ENCODE data around the gene TCF12.

TCF12 gene

DNA sequence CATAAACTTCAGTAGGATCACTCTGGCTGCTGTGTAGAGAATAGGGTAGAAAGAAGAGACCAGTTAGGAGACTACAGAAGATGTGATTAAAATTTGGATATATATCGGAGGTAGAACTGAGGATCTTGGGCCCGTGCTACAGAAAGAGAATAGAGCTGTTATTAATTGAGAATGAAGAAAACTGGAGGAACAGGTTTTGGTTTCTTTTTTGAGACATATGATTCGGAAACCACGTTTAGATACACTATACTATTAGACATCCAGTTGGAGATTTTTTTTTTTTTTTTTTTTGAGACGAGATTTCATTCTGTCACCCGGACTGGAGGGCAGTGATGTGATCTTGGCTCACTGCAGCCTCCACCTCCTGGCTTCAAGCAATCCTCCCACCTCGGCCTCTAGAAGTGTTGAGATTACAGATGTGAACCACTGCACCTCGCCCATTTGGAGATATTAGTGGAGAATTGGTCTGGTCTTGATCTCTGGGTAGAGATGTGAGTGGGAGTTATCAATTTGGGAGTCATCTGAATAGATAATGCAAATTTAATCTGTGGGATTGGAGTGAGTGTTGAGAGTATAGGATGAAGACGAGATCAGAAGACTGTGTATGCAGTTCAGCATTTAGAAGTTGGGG lies 50.9 kb downstream of the TCF12 start:
- DNase-seq (ENCODE audit: low read depth) = no peak
- TF ChIP-seq, protein P1, sequence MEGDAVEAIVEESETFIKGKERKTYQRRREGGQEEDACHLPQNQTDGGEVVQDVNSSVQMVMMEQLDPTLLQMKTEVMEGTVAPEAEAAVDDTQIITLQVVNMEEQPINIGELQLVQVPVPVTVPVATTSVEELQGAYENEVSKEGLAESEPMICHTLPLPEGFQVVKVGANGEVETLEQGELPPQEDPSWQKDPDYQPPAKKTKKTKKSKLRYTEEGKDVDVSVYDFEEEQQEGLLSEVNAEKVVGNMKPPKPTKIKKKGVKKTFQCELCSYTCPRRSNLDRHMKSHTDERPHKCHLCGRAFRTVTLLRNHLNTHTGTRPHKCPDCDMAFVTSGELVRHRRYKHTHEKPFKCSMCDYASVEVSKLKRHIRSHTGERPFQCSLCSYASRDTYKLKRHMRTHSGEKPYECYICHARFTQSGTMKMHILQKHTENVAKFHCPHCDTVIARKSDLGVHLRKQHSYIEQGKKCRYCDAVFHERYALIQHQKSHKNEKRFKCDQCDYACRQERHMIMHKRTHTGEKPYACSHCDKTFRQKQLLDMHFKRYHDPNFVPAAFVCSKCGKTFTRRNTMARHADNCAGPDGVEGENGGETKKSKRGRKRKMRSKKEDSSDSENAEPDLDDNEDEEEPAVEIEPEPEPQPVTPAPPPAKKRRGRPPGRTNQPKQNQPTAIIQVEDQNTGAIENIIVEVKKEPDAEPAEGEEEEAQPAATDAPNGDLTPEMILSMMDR (IDR thresholded peaks at IDR 0.05; ENCODE audit: low read length, missing control alignments) = no peak
- H3K4me3 ChIP-seq (replicated peaks; ENCODE audit: low read depth, low read length) = no peak overlapping the region

DNA sequence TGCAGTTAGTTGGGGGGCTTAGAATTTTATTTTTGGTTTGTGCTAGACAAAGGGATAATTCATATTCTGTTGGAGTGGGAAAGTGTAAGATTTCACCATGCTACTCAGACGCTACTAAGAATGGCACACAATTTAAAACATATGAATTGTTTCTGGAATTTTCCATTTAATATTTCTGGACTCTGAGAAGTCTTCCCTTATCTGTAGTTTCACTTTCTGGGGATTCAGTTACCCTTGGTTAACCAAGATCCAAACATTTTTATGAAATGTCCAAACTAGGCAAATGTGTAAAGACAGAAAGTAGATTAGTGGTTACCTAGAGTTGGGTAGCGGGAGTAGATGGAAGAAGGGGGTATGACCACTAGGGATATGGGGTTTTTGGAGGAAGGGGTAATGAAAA lies 53.1 kb downstream of the TCF12 start:
- TF ChIP-seq, protein P1 (IDR thresholded peaks at IDR 0.05; ENCODE audit: low read length, missing control alignments) = no peak
- no peak for DNase-seq (ENCODE audit: low read depth)
- no peak overlapping the region for H3K4me3 ChIP-seq (replicated peaks; ENCODE audit: low read depth, low read length)

DNA sequence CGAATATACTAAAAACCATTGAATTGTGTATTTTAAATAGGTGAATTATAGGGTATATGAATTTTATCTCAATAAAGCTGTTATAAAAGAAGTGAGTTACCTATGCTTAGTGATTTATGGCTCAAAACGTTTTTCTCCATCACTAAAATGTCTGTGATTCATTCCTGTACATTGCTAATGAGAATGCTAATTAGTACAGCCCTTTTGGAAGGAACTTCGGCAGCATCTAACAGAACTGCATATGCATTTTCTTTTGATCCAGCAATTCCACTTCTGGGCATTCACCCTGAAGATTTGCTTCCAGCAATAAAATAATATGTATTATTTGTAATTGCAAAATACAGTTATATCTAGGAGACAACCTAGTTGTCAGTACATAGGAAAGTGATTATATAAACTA lies 53.6 kb downstream of the TCF12 start:
- no peak overlapping the region for H3K4me3 ChIP-seq (replicated peaks; ENCODE audit: low read depth, low read length)
- TF ChIP-seq, protein P1 (IDR thresholded peaks at IDR 0.05; ENCODE audit: low read length, missing control alignments) = no peak

DNA sequence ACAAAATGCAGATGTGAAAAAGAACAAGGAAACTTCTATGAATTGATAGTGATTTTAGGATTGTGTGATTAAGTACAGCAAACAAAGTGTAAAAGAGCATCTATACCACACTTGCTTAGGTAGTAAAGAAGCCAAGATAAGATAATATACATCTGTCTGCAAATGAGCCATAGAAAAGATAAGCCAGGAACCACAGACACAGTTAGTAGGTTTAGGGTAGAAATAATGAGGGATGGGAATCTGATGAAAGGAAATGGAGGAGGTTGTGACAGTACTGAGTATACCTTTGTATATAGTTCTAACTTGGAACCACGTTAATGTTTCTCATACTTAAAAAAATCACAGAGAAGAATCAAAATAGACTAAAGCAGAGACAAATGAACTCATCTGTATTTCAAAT lies 54.0 kb downstream of the TCF12 start:
- H3K4me3 ChIP-seq (replicated peaks; ENCODE audit: low read depth, low read length) = no peak overlapping the region
- TF ChIP-seq, protein P1 (IDR thresholded peaks at IDR 0.05; ENCODE audit: low read length, missing control alignments) = no peak
- no peak for DNase-seq (ENCODE audit: low read depth)

More for the DNA sequence above, 53.6 kb downstream of the TCF12 start:
- no peak for DNase-seq (ENCODE audit: low read depth)

DNA sequence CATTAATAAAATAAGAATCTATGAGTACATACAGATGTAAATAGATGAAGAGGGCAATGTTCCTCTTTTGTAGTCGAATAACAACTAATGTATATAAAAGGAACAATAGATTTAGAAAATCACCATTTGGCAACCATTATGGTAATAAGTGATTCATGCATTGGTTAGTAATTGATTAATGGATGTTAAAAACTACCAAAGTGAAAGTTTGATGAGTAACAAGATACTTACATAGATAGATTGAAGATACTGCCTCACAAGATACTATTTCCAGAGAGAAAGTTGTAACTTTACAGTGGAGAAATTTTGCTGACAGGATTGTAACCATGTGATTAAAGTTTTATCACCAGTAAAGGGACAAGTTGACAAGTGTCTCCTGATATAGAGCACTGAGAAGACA lies 55.0 kb downstream of the TCF12 start:
- TF ChIP-seq, protein P1 (IDR thresholded peaks at IDR 0.05; ENCODE audit: low read length, missing control alignments) = no peak
- no peak for DNase-seq (ENCODE audit: low read depth)
- no peak overlapping the region for H3K4me3 ChIP-seq (replicated peaks; ENCODE audit: low read depth, low read length)

DNA sequence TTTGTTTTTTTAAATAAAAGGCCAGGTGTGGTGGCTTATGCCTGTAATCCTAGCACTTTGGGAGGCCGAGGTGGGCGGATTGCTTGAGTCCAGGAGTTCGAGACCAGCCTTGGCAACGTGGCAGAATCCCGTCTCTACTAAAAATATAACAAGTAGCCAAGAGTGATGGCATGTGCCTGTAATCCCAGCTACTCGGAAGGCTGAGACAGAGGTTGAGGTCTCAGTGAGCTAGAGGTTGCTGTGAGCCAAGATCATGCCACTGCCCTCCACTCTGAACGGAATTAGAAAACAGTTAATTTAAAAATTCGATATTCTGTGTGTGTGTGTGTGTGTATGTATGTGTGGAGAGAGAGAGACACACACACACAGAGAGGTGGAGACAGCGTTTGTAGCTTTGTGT lies 58.8 kb downstream of the TCF12 start:
- TF ChIP-seq, protein P1 (IDR thresholded peaks at IDR 0.05; ENCODE audit: low read length, missing control alignments) = no peak
- no peak for DNase-seq (ENCODE audit: low read depth)
- H3K4me3 ChIP-seq (replicated peaks; ENCODE audit: low read depth, low read length) = no peak overlapping the region
